Left cardiac atrium (tissue), 4 donors: ENCODE data around the gene HOXC6. TPM values are rescaled to one million over a fixed set of nuclear protein-coding genes. Genes with fewer than 3 reads are reported as not detected.

Source experiments
- ATAC-seq, 2 donors: fragments of 200-7000 bp; cut with Tn5 transposase; one replicate each; pipeline ENCODE4 v1.9.1; 2020; ENCODE audit warnings: mild to moderate bottlenecking in 2 of 2, moderate library complexity in 2 of 2
- DNase-seq: peaks from one replicate; pipeline ENCODE4 v3.0.0-alpha.2; 2020
- intact Hi-C, 2 donors: fragments of 100-400 bp; cut with DNase I; formaldehyde crosslinking; loops; one replicate each; pipeline versions ENCODE4 v1.14.1 to v1.15.1; 2022 to 2023
- total RNA-seq, 2 donors: library from RNA; stranded (reverse); fragmentation: NEBNext Ultra II Directional; extraction: Animal tissue kit (Norgen Biotek cat#: 25700); gene quantifications; one replicate each; pipeline ENCODE4 v1.2.1, GENCODE V29; 2021
- donor health status: DM: no; HTN: yes; CAD: no.
- donor health status: DM: no; HTN: yes; CAD: no; lungs with severe emphysema.
- donor health status: DM: yes; HTN: yes; CAD: no.
- donor health status: Dilated cardiomyopathy.

The HOXC6 gene
- total RNA-seq, 2 donors from 2014 or later = 0.50 TPM; not detected in 1

DNA sequence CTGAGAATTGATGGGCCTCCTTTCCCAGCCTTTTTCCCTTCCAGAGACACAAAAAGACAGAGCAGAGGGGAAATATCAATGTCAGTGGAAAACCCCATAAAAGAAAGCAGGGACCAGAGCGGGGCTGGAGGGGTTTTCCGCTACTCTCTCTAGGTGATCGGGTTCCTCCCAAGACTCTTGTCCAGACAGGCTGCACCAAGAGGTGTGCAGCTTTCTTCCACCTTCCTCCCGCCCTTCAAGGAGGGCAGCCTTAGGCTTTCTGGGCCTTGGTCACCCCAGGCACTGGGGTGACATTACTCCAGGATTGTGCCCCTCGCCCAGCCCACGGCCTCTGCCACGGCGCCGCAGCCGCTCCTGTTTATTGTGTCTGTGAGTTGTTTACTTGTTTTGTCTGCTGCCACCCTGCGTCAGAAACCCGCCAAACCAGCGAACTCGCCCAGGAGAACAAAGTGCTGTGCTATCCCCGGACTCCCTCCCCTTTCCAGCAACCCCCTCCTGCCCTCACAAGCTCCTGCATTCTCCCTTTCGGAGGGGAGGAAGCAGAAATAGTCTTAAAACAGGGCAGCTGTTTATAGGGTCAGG lies 6.7 kb upstream of the HOXC6 start:
- intact Hi-C loops = no loop called here
- ATAC-seq (no peak), DNase-seq (no peak)

DNA sequence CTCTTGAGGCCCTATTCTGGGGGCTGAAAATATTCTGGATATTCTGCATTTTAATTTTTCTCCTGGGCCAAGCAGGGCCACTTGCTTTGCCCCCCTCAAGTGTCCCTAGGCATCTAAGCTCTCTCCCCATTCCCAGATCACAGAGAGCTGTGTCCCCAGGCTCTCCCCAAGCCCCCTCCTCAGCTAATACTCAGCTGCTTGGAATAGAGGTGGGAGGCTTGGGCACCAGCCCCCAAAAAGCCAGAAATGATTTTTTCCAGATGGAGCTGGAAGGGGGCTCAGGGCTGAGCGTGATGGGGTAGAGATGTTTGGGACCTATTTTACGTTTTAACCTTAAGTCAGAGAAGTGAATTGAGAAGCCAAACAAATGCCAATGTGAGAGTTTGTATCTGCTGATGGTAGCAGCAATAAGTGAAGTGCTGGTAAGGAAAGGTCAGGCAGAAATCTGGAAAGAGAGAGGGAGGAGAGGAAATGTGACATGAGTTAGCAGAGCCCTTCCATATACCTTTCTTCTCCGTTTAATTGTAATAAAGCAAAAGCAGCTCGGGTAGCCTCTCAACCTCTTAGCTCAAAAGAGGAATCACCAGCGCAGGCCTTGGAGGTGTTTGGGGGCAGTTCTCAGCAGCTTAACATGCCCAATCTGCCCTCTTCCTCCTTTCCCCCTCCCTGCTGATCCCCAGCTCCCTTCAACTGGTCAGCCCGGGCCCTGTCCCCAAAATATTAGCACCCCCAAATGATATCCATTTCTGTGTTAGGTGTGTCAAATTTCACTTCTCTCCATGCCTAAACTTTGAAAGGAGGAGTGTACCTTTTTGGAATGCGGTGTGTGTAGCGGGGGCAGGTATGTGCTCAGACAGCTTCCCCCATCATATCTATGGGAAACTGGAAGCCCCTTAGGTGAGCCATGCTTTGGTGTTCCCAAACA lies 5.0 kb upstream of the HOXC6 start:
- intact Hi-C loops = no loop called here
- ATAC-seq (no peak), DNase-seq (no peak)

DNA sequence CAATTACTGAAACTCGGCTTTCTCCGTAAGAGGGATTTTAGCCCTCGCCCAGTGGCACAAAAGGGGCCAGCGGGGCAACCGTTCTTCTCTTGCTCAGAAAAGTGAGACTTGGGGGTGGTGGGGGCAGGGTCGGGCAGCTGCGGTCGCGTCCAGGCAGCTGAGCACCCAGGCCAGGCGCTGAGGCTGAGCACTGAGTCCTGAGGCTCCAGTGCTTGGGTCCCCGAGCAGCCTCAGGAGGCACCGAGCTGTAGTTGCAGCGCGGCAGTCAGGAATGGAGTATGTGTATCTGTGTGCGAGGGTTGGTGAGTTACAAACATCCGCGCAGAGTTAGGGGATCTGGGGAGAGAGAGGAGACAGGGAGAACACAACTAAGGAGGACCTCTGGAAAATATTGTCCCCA lies 4.1 kb upstream of the HOXC6 start:
- ATAC-seq = no peak
- intact Hi-C loops = no loop called here
- DNase-seq = no peak

DNA sequence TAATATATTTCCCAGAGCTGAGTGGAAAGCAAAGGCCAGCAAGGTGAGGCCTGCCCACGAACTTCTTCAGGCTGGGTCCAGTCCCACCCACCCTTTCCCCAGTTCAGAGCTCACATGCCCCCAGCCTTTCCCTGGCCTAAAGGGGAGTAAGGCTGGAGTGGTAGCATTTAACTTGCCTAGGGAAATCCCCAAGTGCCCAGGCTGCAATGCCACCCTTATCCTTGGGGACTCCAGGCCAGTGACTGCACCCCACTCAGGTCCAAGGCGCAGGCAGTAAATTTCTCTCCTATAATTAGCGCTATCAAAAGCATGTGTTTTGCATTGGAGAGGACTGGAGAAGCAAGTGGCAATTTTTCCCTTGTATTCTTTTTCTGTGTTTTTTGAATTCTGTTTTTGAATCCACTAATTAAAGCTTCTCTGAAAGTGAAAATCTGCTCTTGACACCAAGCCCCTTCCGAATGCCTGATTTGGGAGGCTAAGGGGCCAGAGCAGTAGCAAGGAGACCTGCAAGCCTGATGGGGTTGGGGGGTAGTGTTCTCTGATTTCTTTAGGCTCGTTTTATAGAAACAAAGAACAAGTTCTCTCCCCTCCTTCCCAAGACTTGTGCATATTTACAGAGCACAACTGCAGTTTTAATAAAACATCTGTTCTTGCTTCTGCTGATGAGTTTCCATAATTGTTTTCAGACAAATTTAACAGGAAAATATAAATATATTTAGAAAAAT lies 3.5 kb upstream of the HOXC6 start:
- no peak for DNase-seq
- ATAC-seq = no peak
- intact Hi-C loops = no loop called here

DNA sequence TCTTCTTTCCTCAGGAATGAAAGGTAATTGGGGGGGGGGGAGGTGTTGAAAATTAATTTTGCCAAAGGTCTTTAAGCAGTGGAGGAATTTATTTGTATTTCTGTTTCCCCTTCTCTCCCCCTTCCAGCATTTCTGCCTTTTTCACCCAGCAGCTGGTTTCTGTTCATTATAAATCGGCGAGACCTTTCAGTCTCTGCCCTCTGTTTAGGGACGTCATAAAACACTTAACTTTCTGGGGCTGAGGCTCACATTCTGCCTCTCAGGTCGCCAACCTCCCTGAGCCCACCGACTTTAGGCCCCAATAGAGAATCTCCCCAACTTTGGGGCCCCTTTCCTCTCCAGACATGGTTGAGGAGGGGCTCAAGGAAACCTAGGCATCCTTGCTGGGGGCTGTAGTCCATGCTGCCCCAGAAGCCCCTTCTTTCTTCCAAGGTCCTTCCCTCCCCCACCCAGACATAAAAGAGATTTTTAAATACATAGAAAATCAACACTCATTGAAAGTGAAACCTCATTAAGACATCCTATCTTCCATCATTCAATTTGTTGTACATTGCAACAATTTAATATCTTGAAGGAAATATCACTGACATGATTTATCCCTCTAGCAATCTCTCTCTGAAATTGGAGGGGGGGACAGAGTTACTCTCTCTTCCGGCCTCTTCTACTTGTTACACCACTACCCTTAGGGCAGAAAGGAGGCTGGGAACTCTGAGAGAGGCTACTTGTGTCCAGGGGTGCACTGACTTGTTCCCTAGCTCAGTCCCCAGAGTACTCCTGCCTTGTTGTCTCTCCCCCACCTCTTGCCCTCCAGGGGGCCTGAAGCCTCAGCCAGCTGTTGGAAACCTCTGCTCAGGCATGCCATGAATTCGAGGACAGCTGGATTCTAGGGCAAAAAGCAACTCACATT lies 2.5 kb upstream of the HOXC6 start:
- intact Hi-C loops = no loop called here
- ATAC-seq = no peak
- no peak for DNase-seq

DNA sequence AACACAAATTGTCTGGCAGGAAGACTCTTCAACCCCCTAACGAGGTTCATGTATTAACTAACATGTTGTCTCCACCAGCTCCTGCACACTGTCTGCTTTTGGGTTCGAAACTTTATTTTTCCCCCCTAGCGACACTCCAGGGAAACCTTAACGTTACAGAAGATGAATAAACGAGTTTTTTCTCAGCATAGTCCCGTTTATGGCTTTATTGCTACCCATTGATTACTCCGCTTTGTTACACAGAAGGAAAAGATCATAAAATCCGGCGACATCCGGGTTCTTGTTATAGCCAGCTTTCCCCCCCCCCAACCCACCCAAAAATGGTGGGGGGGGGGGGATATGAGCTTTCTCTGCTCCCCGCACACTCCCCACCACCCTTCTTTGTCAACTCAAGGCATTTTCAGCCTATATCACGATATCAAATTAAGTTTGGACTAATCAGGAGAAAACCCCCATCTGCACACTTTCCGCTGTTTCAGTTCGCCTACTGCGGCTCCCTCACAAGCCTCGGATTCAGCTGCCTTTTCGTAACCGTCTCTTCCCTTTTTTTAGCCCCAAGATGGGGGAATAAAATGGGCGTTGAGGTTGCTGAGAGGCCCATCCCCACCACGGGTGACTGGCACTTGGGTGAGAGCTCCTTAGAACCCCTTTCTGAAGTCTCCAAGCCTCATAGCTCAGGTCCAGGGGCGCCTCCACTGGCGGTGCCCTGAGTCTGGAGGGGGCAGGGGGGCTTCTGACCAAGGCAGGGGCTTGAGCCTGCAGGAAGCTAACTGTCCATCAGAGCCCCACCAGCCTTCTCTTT lies 1.4 kb upstream of the HOXC6 start:
- DNase-seq (no peak), ATAC-seq (no peak)
- intact Hi-C loops = no loop called here

DNA sequence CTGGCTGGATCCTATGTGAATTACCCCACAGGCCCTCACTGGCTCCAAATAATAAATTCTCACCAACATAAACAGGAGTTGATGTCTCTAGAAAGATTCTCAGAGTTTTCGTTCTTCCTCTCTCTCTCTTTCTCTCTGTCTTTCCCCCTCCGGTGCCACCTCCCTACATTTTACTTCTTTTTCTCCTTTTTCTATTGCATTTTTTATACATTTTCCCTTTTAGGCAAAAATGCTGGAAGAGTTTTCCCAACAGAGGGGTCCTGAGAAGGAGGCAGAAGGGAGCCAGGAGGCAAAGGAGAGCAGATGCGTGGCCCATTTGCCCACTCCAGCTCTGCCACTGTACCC lies 826 bp upstream of the HOXC6 start:
- intact Hi-C loops = no loop called here
- DNase-seq (no peak), ATAC-seq (no peak)

DNA sequence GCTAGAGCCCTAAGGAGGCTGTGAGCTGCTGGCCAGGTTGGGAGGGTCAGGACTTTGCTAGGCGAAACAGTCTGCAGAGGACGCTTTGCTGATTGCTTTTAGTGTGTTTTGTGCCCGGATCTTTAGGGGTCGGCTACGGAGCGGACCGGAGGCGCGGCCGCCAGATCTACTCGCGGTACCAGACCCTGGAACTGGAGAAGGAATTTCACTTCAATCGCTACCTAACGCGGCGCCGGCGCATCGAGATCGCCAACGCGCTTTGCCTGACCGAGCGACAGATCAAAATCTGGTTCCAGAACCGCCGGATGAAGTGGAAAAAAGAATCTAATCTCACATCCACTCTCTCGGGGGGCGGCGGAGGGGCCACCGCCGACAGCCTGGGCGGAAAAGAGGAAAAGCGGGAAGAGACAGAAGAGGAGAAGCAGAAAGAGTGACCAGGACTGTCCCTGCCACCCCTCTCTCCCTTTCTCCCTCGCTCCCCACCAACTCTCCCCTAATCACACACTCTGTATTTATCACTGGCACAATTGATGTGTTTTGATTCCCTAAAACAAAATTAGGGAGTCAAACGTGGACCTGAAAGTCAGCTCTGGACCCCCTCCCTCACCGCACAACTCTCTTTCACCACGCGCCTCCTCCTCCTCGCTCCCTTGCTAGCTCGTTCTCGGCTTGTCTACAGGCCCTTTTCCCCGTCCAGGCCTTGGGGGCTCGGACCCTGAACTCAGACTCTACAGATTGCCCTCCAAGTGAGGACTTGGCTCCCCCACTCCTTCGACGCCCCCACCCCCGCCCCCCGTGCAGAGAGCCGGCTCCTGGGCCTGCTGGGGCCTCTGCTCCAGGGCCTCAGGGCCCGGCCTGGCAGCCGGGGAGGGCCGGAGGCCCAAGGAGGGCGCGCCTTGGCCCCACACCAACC lies 1.5 kb downstream of the HOXC6 start:
- intact Hi-C loops = no loop called here
- DNase-seq = no peak
- ATAC-seq = no peak

DNA sequence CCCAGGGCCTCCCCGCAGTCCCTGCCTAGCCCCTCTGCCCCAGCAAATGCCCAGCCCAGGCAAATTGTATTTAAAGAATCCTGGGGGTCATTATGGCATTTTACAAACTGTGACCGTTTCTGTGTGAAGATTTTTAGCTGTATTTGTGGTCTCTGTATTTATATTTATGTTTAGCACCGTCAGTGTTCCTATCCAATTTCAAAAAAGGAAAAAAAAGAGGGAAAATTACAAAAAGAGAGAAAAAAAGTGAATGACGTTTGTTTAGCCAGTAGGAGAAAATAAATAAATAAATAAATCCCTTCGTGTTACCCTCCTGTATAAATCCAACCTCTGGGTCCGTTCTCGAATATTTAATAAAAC lies 2.2 kb downstream of the HOXC6 start:
- no peak for ATAC-seq
- no peak for DNase-seq
- intact Hi-C loops = no loop called here

DNA sequence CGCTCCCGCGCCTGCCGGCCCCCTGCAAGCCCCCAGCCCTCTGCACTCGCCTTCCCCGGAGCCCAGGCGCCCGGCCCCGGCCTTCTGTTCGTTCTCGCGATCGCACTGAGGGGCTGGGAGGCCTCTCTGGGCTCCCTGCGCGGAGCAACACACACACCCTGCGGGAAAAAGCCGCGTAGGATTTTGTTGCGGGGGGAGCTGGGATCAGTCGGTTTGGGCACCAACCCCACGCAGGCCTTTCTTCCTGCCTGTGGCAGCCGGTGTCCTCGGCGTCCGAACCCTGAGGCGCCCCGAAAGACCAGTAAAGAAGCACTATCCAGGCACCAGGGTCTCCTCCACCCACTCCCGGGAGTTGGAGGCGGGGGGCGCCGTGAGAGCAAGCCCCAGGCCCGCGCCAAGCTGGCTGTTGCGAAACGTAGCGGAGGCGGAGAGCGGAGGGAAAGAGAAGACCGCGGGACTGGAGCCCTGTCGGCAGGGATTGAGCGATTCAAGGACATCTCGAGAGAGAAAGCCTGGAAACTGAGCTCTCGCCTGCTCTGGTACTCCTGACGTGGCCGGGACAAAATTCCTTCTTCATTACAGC lies 2.7 kb downstream of the HOXC6 start:
- intact Hi-C loops = no loop called here

DNA sequence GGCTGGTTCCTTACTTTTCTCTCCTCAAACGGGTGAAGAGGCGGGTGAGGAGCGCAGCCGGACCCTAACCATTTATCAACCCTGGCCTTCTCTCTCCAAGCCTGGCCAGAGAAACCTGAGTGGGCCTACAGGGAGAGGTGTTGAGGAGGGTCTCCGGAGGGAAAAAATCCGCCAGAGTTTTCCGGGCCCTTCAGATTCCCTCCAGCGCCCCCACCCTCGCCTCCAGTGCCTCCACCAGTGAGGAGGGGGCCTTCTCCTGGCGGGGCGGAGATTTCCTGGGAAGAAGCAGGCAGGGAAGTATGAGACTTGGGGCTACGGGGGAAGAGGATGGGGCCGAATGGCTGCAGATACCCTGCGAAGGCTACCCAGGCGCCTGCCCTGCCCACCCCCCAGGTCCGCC lies 3.2 kb downstream of the HOXC6 start:
- ATAC-seq (no peak), DNase-seq (no peak)
- intact Hi-C loops = no loop called here

More for the DNA sequence above, 2.7 kb downstream of the HOXC6 start:
- ATAC-seq (peak in 1 of 2 donors; percentile 8), DNase-seq (no peak)

DNA sequence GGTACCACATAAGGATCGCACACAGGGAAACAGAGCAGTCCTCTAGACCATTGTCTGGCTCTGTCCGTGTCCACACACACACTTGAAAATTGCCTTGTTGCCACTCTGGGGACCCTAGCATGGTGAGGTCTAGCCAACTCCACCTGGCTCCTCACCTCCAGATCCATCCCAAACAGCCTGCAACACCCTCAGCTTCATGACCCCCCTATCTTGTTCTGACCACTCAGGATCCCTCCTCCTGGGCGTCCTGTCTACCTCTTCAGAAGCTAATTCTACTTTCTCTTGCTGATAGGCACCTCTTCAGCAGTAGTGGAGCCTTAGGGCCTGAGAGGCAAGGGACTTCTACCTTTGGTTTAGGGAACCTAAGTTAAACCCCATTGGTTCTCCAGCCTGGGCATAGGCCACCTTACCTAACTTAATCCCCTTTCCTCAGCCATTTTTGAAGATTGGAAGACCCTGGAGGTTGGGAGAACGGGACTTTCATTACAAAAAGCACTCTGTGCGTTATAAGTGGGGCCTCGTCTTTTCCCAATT lies 3.9 kb downstream of the HOXC6 start:
- no peak for ATAC-seq
- intact Hi-C loops = no loop called here
- DNase-seq = no peak

DNA sequence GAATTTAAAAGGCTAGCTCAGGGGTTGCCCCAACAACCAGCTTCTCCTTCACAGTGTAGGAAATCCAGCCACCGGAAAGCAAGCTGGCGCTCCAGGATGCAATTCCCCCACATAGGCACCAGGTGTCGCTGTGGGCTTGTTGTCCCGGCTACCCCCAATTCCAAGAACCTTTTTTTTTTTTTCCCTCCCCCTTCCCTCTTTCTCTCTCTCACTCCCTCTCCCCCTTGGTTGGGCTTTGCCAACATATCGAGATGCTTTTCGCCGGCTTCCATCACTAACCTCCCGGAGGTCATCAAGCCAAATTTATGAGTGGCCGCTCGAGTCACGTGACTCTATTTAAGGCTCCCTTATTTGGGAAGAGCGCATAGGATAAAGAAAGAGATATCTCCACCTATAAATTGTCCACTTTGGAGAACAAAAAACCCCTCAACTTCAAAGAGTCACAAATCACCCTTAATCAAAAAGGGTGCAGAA lies 4.4 kb downstream of the HOXC6 start, which contains the start of gene HOXC5:
TSS of gene HOXC5 (plus strand) at position 424 of the 474 bp plus-strand sequence. CDS start 73 bp downstream, outside the sequence.
- DNase-seq (no peak), ATAC-seq (peak; percentile 25 to 49)
- intact Hi-C loops = no loop called here

DNA sequence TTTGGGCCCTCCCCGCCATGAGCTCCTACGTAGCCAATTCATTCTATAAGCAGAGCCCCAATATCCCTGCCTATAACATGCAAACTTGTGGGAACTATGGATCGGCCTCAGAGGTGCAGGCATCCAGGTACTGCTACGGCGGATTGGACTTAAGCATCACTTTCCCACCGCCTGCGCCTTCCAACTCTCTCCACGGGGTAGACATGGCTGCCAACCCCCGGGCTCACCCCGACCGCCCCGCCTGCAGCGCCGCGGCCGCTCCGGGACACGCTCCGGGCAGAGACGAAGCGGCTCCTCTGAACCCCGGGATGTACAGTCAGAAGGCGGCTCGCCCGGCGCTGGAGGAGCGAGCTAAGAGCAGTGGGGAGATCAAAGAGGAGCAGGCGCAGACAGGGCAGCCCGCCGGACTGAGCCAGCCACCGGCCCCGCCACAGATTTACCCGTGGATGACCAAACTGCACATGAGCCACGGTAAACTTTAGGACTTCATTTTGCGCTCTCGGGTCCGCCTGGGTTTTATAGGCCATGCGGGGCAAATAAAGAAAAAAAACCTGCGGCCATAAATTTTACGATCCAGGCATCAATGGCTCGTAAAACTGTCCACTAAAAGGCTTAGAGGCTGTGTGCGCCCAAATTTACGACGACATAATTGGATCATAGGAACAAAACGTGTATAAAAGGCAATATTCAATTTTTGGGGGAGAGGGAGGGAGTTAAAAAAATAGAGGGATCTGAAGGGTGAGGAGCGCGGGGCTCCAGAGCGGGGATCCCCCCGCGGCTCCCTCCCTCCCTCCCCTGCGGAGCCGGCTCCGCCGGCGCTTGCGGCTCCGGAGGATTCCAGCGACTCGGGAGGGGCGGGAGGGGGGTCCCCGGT lies 5.1 kb downstream of the HOXC6 start:
- no peak for DNase-seq
- peak; percentile 31 to 57 for ATAC-seq
- intact Hi-C loops = no loop called here

DNA sequence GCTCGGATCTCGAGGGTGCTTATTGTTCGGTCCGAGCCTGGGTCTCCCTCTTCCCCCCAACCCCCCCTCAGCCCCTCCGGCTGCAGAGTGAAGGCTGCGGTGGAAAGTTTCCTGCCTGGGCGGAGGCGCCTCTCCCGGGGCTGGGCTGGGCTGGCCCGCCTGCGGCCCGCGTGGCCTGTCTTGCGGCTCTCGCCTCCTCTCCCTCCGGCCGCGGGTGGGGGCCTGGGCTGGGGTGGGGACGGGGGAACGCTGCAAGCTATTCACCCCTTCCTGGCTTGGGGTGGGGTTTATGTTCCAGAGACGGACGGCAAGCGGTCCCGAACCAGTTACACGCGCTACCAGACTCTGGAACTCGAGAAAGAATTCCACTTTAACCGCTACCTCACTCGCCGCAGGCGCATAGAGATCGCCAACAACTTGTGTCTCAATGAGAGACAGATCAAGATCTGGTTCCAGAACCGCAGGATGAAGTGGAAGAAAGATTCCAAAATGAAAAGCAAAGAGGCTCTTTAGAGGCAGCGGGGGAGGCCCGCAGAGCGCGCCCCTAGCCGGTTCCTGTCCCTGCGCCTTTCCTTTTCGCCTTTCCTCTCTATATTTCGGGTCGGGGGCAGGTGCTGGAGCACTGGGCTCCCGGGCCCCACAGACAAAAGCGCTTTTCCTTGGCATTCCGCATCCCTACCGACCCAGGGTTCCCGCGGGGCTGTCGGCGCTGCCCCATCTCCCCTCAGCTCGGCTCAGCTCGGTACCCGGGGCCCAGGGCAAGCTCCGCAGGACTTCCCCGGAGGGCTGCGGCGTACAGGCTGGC lies 5.9 kb downstream of the HOXC6 start:
- ATAC-seq (peak; percentile 18 to 47), DNase-seq (no peak)
- intact Hi-C loops = no loop called here
